ACC112 (cell line): ENCODE data around the gene SASH3.

Experiments used
- H2AFZ ChIP-seq: fragments of 200-600 bp; sonication (generic); one replicate; pipeline ENCODE4 v1.6.0; 2017; ENCODE audit warnings: antibody characterized with exemption, low read length; ENCODE audit not compliant: unreplicated experiment
- H3K27ac ChIP-seq: fragments of 200-600 bp; sonication (generic); 2 replicates; pipeline ENCODE4 v1.5.1; 2014; ENCODE audit warnings: low read depth, mild to moderate bottlenecking, antibody characterized with exemption, low read length, moderate library complexity
- H3K27me3 ChIP-seq: fragments of 200-600 bp; sonication (generic); 2 replicates; pipeline ENCODE4 v1.6.1; 2014; ENCODE audit warnings: mild to moderate bottlenecking, antibody characterized with exemption, low read length, moderate library complexity, mixed read lengths; ENCODE audit not compliant: insufficient read depth
- H3K36me3 ChIP-seq: fragments of 200-600 bp; sonication (generic); 2 replicates; pipeline ENCODE4 v1.6.1; 2016; ENCODE audit warnings: mild to moderate bottlenecking, antibody characterized with exemption, low read length, moderate library complexity, mixed read lengths; ENCODE audit not compliant: insufficient read depth
- H3K4me1 ChIP-seq: fragments of 200-600 bp; sonication (generic); one replicate; pipeline ENCODE4 v1.6.1; 2016; ENCODE audit warnings: low read length, mixed read lengths; ENCODE audit not compliant: insufficient read depth, unreplicated experiment, control insufficient read depth
- H3K4me3 ChIP-seq: fragments of 200-600 bp; sonication (generic); 2 replicates; pipeline ENCODE4 v1.5.1; 2014; ENCODE audit warnings: mild to moderate bottlenecking, low read depth, low read length
- H3K79me2 ChIP-seq: fragments of 200-600 bp; sonication (generic); one replicate; pipeline ENCODE4 v1.6.0; 2016; ENCODE audit warnings: low read length; ENCODE audit not compliant: control insufficient read depth, unreplicated experiment, insufficient read depth

The SASH3 gene

DNA sequence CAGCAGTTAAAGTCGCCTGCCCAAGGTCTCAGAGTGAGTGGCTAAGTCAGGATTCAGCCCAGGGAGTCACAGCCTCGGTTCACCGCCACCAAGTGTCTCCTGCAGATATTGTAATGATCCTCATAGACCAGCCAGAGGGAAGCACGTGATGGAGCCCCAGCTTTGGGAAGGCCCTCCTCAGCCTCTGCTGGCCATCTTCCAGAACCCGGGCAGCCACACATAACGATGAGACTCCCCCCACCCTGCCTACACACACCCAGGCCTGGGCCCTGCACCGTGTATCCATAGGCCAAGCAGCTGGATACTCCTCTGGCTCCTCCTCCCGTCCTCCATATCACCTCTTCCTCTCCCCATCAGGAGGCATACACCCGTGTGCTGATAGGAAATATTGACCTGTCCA is 19.6 kb upstream of the SASH3 start:
- Histone ChIP-seq H3K4me1 (no peaks in the 10 kb centered on the region), H3K36me3 (no peaks in the 10 kb centered on the region), H2AFZ (no peak overlapping the region), H3K27ac (no peak overlapping the region), H3K27me3 (no peaks in the 10 kb centered on the region), H3K4me3 (no peak overlapping the region), H3K79me2 (no peaks in the 10 kb centered on the region)

DNA sequence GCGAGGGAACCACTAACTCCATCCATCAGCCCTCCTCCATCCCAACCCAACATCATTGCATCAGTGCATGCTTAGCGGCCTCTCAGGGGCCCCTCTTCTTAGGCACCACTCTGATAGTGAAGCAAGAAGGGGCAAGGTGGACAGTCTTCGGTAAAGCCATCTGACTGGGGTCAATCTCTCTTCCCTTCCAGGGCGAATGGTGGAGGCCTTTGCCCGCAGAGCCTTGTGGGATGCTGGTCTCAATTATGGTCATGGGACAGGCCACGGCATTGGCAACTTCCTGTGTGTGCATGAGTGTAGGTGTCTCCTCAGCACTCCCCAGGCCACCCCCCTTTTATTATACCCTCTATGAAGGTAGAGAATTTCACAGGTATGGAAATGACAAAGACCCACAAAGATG is 18.8 kb upstream of the SASH3 start:
- H3K27me3 ChIP-seq: no peaks in the 10 kb centered on the region
- H3K27ac ChIP-seq: no peak overlapping the region
- no peaks in the 10 kb centered on the region for H3K79me2 ChIP-seq
- no peaks in the 10 kb centered on the region for H3K4me1 ChIP-seq
- H3K36me3 ChIP-seq: no peaks in the 10 kb centered on the region
- H3K4me3 ChIP-seq: no peak overlapping the region
- H2AFZ ChIP-seq: no peak overlapping the region

DNA sequence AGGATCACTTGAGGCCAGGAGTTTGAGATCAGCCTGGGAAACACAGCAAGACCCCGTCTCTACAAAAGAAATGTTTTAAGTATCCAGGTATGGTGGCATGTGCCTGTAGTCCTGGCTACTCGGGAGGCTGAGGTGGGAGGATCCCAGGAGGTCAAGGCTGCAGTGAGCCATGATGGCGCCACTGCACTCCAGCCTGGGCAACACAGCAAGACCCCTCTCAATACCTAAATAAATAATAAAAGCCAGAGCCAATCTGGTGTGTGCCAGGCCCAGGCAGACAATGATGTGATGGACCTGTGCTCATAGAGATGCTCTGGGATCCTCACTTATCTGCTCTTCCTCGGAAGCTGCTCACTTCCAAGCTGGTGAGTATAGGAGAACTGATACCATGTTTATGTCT is 18.2 kb upstream of the SASH3 start:
- no peak overlapping the region for H3K4me3 ChIP-seq
- H3K4me1 ChIP-seq: no peaks in the 10 kb centered on the region
- no peak overlapping the region for H3K27ac ChIP-seq
- no peaks in the 10 kb centered on the region for H3K36me3 ChIP-seq
- H2AFZ ChIP-seq: no peak overlapping the region
- no peaks in the 10 kb centered on the region for H3K27me3 ChIP-seq
- H3K79me2 ChIP-seq: no peaks in the 10 kb centered on the region

DNA sequence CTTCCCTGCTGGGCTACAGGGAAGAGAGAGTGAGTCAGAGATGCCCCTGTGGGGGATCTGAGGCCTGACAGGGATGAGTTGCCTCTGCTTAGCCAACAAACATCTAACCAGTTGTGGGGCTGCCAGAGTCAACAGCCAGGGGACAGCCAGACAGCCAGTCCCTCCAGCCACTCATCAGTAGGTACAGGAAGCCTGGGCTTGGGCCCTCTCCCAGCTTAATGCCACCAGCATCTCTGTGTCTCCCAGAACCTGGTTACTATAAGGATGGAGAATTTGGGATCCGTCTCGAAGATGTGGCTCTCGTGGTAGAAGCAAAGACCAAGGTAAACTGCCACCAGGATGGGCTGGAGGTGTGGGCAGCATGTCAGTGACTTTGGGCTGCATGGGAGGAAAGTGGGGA is 17.3 kb upstream of the SASH3 start:
- H3K79me2 ChIP-seq: no peaks in the 10 kb centered on the region
- no peaks in the 10 kb centered on the region for H3K4me1 ChIP-seq
- no peak overlapping the region for H3K27ac ChIP-seq
- H3K36me3 ChIP-seq: no peaks in the 10 kb centered on the region
- no peaks in the 10 kb centered on the region for H3K27me3 ChIP-seq
- H2AFZ ChIP-seq: no peak overlapping the region
- H3K4me3 ChIP-seq: no peak overlapping the region

DNA sequence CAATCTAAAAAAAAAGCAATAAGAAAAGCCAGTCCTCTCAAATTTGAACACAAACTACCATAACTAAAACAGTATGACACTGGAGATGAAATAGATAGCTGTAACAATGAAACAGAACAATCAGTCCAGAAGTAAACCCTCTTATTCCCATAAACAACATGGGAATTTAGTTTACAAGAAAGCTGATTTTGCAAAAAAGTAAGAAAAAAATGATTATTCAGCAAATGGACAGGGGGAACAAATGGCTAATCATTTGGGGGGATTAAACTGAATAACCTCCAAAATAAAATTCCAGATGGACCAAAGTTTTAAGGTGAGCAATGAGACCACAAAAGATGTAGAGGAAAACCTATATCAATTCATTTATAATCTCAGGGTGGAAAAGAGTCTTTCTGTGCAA is 16.1 kb upstream of the SASH3 start:
- no peaks in the 10 kb centered on the region for H3K27me3 ChIP-seq
- H3K36me3 ChIP-seq: no peaks in the 10 kb centered on the region
- H3K27ac ChIP-seq: no peak overlapping the region
- no peak overlapping the region for H2AFZ ChIP-seq
- H3K4me3 ChIP-seq: no peak overlapping the region
- no peaks in the 10 kb centered on the region for H3K79me2 ChIP-seq
- H3K4me1 ChIP-seq: no peaks in the 10 kb centered on the region

DNA sequence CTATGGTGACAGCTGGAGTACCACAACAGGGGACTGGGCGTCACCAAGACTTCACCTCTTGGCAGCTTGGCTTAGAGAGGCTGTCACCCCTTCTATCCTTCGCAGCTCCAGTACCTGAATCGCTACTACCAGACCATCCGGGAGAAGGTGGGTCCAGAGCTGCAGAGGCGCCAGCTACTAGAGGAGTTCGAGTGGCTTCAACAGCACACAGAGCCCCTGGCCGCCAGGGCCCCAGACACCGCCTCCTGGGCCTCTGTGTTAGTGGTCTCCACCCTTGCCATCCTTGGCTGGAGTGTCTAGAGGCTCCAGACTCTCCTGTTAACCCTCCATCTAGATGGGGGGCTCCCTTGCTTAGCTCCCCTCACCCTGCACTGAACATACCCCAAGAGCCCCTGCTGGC is 11.6 kb upstream of the SASH3 start:
- Histone ChIP-seq H3K27me3 (no peaks in the 10 kb centered on the region), H3K79me2 (no peaks in the 10 kb centered on the region), H3K4me1 (no peaks in the 10 kb centered on the region), H2AFZ (no peak overlapping the region), H3K27ac (no peak overlapping the region), H3K36me3 (no peaks in the 10 kb centered on the region), H3K4me3 (no peak overlapping the region)

DNA sequence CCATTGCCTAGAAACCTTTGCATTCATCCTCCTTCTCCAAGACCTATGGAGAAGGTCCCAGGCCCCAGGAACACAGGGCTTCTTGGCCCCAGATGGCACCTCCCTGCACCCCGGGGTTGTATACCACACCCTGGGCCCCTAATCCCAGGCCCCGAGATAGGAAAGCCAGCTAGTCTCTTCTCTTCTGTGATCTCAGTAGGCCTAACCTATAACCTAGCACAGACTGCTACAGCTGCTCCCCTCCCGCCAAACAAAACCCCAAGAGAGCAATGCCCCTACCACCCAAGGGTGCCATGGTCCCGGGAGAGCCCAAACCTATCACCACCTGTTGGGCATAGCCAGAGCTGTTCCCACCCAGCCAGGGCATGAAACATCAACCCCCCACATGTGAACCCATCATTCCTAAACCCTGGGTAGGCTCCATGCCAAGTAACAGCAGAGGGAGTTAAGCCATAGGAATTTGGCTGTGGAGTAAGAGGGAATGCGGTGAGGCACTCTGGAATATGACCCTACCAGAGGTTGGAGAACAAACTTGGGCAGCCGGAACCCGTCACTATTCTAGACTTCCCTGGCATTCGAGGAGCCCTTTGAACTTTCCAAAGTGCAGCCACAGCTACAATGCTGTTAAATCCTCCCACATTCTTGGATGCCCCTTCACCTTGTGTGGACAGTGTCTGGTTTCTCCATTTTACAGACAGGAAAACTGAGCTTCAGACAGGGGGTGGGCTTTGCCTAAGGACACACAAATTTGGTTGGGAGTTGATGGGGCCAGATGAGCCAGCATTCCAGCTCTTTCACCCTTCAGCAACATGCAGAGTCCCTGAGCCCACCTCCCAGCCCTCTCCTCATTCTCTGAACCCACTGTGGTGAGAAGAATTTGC is 10.9 kb upstream of the SASH3 start:
- no peaks in the 10 kb centered on the region for H3K79me2 ChIP-seq
- H3K4me1 ChIP-seq: no peaks in the 10 kb centered on the region
- H3K36me3 ChIP-seq: no peaks in the 10 kb centered on the region
- H3K27me3 ChIP-seq: no peaks in the 10 kb centered on the region
- H3K27ac ChIP-seq: no peak overlapping the region
- H3K4me3 ChIP-seq: no peak overlapping the region
- no peak overlapping the region for H2AFZ ChIP-seq

DNA sequence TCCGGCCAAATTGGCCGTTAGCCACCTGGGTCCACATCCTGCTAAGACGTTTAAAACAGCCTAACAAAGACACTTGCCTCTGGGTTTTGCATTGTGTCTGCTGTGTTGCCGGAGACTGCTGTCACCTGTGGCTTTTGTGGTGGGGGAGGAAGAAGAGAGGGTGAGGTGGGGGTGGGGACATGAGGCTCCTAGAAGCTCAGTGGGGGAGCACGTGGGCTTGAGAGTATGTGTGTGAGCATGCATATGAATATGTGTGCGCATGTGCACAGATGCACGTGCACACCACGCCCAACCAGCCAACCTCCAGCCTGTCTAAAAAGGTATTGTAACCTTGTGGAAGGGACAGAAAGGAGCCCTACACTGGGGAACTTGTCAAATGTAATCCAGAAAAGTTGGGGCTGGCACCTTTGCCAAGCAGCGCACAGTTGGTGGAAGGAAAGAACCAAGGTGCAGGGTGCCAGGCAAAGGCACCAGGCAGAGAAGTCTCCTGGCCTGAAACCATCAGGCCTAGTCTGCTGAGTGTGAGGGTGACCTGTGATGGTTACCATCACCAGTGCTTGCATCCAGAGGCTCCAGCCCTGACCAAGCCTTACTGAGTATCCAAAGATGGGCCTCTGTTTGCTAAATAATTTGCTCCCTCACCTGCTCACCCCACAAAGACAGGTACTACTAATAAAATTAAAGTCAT is 10.1 kb upstream of the SASH3 start:
- Histone ChIP-seq H3K36me3 (no peaks in the 10 kb centered on the region), H2AFZ (no peak overlapping the region), H3K4me1 (no peaks in the 10 kb centered on the region), H3K4me3 (no peak overlapping the region), H3K27me3 (no peaks in the 10 kb centered on the region), H3K79me2 (no peaks in the 10 kb centered on the region), H3K27ac (no peak overlapping the region)

DNA sequence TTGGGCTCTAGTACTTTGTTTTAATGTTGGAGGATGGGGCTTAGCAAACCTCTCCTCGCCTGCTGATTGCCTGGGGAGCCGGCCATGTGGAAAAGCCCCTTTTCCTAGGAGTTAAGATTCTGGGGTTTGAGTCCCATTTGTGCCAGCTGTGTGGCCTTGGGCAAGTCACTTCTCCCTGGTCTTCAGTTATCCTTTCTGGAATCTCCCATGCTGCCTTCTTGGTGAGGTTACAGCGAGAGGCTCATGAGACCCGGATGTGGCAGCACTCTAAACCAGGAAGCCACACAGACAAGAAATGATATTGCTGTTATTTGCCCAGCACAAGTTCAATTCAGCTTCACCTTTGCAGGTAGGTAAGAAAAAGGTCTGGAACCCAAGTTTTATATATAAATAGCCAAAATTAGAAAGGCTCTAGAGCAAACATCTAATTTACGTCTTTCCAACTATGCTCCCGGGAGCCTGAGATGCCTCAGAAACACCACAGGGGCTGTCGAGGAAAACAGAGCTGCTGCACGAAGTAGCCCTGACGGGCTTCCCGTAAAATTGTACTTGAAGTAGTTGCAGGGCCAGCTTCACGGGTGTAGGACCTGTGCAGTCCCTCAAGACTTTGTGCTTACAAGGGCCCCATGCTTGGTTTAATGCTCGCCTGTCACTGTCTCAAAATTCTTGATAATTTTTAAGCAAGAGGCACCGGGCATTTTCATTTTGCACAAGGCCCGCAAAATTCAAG is 8.3 kb upstream of the SASH3 start:
- H2AFZ ChIP-seq: no peak overlapping the region
- no peaks in the 10 kb centered on the region for H3K4me1 ChIP-seq
- H3K36me3 ChIP-seq: no peaks in the 10 kb centered on the region
- H3K27ac ChIP-seq: no peak overlapping the region
- H3K4me3 ChIP-seq: no peak overlapping the region
- H3K79me2 ChIP-seq: no peaks in the 10 kb centered on the region
- H3K27me3 ChIP-seq: no peaks in the 10 kb centered on the region

DNA sequence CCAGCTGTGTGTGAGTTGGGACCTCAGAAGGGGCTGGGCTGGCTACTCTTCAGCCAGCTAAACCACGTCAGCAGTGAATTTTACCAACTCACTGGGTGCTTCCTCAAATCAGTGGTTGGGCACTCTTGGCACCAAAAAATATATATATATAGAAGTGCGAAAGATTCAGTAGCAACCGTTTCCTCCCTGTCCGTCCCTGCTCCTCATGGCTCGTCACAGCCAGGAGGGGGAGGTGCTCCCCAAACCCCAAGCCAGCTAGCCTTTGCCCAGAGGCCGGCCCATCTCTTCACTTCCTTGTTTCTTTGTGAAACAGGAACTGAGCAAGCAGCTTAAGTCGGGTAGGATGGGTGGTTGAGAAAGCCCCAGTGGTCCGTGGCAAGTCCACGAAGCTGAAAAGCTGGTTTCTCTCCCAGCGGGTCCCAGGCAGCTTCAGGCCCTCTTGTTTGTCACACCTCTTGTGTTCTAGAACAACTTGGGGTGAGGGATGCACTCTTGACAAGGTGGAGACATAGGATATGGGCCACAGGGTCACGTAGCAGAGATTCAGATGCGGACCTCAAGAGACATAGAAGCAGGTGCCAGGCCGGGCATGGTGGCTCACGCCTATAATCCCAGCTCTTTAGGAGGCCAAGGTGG is 6.8 kb upstream of the SASH3 start:
- H3K27ac ChIP-seq: no peak overlapping the region
- H3K79me2 ChIP-seq: no peaks in the 10 kb centered on the region
- H3K4me1 ChIP-seq: no peaks in the 10 kb centered on the region
- no peak overlapping the region for H2AFZ ChIP-seq
- no peaks in the 10 kb centered on the region for H3K36me3 ChIP-seq
- H3K4me3 ChIP-seq: no peak overlapping the region
- no peaks in the 10 kb centered on the region for H3K27me3 ChIP-seq
